CD4-positive, alpha-beta T cell treated with Interleukin-10 for 1 hour (primary cell): ENCODE measurements around the gene ABHD17B.
A peak's percentile ranks its signal among the peaks of the same experiment; 100 is the strongest.

Experiments used
- DNase-seq: peaks from one replicate; pipeline ENCODE4 v3.0.0-alpha.2; 2020

The ABHD17B gene

DNA sequence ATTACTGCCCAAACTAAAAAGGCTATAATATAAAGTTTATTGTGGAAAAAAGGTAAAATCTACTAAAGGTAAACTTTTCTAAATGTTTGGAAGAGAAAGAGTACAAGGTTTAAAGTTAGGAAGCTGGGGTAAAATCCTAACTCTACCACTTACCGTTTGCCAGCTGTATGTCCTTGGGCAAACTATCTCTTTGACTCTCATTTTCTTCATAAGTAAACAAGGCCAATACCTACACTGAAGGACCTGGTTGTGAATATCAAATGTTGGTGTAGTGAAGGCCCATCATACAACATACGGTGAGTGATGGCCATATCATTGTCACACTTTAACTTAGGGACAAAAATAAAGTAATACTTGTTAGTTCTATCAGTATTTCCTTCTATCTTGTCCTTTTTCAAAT, 34.9 kb downstream of the ABHD17B start:
- DNase-seq, result no peak

DNA sequence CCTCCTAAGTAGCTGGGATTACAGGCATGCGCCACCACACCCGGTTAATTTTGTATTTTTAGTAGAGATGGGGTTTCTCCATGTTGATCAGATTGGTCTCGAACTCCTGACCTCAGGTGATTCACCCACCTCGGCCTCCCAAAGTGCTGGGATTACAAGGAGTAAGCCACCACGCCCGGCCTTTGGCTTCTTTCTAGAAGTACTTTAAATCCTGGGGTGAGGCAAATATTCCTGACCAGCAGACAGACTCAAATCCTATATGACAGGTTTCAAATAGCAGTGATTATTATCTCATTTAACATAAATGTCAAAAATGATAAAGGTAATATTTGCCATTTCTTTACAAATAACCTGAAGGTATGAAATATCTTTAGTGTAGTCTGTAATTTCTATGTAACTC, 35.6 kb downstream of the ABHD17B start:
- no peak for DNase-seq

DNA sequence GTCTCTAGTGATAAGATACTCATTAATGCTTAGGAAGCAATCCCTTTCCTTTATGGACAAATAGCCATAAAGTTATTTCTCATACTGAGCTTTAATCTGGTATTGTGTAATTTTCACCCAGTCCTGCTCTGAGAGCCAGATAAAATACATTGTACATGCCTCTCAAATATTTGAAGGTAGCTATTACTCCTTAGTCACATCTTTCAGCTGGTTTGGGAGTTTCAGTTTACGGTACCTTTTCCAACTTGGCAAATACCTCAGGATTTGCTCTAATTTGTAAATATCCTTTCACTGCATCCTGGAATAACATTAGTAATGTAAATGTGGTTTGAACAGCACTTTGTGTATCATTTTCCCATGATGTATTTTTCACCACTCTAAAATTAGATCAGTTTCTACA, 47.4 kb downstream of the ABHD17B start:
- no peak for DNase-seq

DNA sequence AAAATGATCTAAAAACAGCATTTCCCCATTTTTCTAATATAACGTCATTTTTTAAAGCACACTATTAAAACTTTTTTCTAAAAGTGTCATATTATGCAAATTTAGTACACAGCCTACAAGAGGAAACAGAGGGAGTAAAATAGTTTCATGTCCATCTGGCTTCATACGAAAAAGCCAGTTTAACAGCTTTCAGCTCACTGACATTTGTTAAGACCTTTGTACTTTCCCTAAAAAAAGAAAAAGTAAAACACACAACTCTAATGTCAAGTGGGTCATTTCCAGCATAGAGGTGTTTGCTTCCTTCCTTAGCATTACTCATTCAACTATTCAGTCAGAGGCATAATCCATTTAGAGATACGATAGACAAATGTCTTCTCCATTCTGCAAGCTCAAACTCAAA, 49.4 kb downstream of the ABHD17B start:
- DNase-seq, result no peak

DNA sequence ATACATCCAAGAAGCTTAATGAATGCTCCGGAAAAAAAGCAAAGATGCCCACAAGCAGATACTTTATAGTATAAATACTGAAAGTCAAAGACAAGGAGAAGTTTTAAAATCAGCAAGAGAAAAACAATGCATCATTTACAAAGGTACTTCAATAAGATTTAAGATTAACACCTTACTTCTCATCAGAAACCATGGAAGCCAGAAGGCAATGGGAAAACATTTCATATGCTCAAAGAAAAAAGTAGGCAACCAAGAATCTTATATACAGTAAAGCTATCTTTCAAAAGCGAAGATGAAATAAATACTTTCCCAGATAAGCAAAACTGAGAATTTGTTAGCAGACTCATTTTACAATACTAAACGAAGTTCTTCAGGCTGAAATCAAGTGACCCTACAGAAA, 51.1 kb downstream of the ABHD17B start:
- DNase-seq, result no peak

DNA sequence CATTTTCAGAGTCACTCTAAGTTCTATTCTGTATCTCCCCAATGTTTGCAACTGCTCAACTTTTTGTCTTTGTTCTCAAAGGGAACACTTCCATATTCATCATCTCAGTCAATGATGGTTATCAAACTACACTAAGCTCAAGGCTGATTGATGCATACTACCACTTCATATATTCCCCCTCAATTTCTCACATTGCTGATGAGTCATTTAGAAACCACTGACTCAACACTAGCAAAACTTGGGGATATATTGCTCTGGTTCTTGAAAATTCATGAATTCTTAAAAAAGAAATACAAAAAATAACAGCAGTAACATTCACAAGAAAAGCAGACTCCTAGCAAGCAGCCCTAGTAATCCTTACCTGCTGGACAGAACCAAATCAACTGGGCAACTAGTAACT, 52.2 kb downstream of the ABHD17B start:
- no peak for DNase-seq

DNA sequence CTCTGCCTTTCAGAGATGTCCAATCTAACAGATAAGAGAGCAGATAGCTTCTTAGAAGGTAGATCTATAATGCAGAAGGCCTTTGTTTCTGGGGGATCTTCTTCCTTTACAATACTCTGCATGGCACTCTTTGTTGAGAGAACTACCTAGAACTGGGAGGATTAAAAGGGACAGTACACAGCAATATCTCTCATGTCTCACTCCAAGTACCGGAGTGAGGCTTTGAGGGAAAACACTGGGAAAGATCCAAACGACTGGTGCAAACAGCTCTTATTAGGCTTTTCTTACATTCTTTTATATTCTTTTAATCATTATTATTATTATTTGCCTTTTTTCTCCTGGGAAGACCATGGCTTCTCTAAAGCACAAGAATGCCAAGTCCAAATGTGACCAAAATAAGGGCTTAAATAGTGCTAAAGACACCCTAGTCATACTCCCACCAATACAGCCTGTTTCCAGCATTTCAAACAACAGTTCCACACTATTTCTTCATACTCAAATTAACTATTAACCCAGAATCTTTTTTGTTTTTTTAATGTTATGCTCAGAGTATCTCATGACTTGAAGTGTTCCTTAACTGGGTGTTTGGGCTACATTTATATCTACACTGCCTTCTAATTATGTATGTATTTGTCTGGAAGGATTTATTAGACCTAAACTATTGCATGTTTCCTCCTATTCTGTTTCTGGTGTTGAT, 52.7 kb downstream of the ABHD17B start:
- no peak for DNase-seq

DNA sequence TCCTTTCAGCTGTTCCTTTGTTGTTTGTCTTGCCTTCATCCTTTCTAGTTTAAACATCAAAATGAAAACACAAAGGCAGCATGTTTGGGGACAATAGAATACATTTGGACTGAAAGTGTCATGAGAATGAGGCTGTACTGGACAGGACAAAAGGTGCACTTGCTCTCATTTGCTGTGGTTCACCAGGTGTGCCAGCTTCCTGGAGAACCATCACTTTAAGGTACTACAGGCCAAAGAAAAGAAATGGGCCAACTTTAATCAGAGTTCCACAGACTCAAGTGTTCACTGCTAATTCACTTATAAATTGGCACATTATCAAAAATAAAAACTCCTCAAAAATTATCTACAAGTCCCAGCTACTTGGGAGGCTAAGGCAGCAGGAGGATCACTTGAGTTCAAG, 53.8 kb downstream of the ABHD17B start:
- DNase-seq, result no peak

DNA sequence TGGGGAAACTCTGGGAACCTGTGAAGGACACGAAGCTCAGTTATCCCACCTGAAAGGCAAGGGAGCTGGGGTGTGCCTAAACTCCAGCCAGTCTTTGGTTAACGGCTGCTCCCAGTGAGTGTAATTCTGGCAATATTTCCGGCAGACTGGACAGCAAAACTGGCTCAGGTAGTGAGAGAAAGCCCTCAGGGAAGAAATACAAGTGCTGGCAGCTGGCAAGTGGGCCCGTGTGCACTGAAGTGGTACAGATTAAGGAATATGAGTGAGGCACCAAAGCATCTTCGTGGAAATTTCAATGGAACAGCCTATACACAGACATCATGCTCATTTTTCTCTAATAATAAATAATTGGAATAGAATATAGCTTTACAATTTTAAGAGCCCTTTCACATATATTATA, 56.2 kb downstream of the ABHD17B start:
- DNase-seq, result no peak

DNA sequence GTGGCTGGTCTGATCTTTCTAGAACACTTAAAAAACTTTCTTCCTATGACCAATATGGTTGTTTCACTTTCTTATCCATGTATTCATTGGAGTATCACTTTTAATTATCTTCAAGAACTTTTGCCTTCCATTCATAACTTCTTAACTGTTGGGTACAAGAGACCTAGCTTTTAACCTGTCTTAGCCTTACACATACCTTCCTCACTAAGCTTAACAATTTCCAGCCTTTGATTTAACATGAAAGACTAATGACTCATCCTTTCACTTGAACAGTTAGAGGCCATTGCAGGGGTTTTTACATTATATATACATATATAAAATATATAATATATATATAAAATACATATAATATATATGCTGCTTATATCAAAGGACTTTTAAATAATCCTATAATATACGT, 57.9 kb downstream of the ABHD17B start:
- no peak for DNase-seq

DNA sequence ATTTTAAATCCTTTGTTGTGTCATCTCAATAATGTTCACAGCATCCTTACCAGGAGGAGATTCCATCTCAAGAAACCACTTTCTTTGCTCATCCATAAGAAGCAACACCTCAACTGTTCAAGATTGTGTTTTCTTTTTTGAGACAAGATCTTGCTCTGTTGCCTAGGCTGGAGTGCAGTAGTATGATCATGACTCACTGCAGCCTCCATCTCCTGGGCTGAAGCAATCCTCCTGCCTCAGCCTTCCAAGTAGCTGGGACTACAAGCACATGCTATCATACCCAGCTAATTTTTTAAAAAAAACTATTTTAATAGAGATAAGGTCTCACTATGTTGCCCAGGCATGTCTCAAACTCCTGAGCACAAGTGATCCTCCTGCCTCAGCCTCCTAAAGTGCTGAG, 60.0 kb downstream of the ABHD17B start:
- no peak for DNase-seq

DNA sequence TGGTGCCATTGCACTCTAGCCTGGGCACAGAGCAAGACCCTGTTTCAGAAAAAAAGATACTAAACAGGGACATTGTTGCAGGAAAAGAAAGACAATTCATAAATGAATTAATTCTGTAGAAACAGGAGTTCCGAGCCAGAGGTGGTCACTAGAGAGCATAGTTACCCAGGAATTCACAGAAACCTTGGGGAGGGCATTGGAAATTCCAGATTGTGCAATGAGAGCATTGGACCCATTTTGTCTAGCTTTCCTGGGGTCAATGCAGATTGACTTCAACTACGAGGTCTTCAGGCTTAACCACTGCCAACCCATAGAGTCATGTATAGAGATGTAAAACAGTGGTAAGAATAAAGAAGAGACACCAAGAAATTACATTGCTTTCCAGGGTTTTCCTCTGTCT, 63.1 kb downstream of the ABHD17B start:
- no peak for DNase-seq

DNA sequence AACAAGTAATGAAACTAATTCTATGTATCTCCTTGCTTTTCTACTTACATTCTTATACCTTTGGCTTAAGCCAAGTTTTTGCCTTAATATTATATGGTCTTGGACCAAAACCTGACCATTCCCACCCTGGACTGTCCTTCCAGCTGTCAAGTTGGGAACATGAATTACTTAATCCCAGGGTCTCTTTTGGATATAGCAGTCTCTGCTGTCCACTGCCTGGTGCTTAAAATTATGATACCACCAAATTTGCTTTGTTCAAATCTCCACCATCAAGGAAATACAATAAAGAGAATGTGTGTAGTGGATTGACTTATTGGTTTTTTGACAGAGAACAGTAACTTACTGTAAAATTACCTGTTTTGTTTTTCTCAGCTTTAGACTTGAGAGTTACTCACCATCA, 66.2 kb downstream of the ABHD17B start:
- no peak for DNase-seq

DNA sequence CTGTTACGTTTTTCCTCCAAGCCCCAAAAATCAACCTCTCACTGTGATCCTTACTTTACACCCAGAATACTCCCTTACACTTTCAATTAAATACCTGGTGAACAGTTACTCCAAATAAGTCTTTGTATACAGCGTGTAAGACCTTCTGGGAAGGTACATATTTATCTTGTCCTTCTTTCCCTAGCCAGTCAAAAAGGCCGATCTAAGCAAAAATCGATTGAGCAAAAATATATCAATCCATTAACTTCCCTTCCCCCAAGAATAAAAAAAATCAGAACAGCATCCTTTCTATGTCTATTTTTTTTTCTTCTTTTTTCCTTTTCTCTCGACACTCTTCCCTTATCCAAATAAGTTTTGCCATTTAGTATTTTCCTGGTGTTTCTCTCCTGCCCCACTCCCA, 71.3 kb downstream of the ABHD17B start:
- DNase-seq, result no peak

DNA sequence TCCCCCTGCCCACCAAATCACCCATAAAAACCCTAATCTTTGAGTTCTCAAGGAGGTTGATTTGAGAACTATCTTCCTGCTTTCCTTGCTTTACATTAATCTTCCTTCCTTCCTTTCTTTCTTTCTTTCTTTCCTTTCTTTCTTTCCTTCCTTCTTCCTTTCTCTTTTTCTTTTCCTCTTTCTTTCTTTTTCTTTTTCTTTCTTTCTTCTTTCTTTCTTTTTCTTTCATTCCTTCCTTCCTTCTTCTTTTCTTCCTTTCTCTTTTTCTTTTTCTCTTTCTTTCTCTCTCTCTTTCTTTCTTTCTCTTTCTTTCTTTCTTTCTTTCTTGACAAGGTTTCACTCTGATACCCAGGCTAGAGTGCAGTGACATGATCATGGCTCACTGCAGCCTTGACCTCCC, 75.4 kb downstream of the ABHD17B start:
- no peak for DNase-seq

DNA sequence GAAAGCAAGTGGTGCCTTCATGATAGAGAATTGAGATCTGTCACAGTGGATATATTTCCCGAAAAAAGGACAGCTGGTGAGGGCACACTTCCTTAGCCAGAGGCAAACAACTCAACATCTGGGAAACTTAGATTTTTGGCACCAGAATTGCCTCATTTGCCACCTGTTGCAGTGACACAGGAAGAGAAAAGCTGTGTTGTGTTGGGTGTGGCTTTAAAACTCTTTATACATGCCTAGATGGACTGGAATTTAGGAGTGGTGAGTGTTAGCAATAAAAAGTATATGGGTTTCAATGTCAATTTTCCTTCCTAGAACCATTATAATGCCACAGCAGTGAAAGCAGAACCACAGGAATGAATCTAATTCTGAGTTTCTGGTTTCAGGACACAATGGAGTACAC, 80.1 kb downstream of the ABHD17B start:
- DNase-seq, result no peak

DNA sequence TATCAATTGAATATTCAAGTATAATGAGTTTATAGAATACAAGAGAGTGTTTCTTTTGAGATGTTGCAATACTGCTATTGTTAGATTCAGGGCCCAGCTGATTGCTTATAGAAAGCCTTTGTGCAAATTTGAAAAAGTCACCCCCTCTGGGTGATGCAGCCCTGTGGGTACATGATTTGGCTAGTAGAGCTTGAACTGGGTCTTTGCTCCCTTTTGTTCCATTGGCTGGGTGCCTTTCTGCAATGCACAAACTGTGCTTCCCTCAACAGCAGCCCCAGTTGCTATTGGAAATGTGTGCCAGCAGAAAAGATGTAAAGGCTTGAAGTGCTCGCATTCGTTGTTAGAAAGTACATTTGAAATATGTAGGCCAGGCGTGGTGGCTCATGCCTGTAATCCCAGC, 80.8 kb downstream of the ABHD17B start:
- DNase-seq, result no peak

DNA sequence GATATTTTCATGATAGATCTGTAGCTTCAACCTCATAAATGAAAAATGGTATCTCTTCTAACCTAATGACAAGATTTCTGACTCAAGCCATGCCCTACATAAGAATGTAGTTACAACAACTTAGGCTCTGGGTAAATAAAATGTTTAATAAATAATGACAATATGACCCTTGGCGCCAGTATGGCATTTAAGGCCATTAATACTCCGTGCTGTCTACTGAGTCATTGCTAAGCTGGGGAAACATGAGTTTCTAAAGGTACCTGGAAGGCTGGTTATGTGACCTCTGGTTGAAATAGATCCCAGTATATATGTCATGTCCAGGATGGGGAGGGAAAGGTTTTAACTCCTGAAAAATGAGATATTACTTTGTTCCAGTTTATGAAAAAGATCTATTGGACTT, 84.7 kb downstream of the ABHD17B start:
- no peak for DNase-seq

DNA sequence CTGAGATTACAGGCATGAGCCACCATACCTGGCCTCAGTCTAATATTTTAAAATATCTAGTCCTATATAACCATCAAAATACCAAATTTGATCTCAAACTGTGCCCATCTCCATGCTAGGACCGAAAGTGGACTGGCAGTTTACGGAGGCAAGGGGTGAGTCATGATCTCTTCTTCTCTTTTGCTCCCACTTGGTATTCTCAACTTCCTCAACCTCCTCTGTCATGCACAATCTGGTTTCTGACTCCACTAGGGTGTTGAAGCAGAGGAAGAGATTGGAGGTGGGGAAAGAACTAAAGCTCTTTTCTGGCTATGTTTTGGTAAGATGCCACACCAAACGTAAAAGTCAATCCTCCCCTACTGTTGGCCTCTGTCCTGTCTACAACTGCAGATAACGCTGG, 86.7 kb downstream of the ABHD17B start:
- DNase-seq, result no peak

DNA sequence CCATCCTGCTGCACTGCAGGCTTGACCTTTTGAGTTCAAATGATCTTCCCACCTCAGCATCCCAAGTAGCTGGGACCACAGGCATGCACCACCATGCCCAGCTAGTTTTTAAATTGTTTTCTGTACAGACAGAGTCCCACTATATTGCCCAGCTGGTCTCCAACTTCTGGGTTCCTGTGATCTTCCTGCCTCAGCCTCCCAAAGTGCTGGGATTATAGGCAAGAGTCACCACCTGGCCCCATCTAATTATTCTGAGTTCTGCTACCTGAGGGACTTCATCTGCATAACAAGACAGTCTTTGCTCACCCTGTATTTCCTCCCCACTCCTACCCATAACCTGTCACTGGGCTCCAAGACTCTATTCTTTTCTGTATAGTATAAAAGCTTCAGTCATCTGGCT, 88.1 kb downstream of the ABHD17B start:
- DNase-seq, result no peak

DNA sequence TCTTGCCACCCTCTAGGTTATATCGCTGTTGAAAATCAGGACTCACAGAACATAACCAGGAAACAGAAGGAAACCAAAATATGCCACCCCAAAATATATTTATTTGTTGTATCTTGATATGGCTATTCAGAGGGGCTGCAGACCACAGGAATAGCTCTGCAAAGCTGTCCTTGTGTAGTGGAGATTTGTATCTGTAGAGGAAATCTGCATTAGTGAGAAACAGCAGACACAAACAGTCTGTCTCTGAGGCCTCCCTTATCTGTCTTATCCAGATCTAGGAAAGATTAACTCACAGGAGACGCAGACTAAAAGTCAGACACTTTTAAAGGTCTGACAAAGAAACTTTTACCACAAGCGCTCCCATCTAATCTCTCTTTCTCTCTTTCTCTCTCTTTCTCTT, 88.5 kb downstream of the ABHD17B start:
- DNase-seq, result no peak

DNA sequence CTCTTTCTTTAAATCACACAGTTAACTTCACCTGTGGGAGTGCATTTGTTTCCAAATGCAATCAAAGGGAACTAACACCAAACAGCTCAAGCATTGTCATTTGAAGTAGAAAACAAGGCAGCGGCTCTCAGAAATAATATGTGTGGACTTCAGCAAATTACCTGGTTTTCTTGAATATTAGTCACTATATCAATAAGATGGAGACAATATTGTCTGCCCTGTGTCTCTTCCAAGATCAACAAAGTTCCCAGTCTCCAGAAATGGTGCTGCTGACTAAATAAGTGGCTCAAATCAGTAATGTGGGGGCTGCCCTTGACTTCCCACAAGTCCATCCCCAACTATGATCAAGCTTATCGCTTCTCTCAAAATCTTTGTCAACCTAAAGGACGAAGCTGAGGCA, 89.6 kb downstream of the ABHD17B start:
- no peak for DNase-seq

DNA sequence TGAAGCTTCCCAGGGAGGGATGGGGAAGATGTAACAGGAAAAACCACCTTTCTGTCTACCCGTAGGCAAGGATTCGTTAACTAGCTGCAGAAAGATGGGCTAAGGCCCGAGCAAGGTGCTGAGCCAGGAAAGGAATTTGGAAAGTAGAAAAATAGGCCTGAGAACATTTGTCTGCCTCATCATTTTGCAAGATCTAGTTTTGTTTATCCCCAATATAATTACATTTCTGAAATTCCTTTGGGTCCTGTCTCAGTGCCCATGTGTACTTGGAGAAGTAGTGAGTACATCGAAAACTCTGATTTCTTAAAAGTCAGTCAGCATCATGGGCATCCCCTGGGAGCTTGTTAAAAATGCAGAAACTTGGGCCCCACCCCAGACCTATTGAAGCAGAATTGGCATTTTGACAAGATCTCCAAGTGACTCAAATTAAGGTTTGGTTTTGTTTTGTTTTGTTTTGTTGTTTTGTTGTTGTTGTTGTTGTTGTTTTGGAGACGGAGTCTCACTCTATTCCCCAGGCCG, 90.5 kb downstream of the ABHD17B start:
- no peak for DNase-seq

DNA sequence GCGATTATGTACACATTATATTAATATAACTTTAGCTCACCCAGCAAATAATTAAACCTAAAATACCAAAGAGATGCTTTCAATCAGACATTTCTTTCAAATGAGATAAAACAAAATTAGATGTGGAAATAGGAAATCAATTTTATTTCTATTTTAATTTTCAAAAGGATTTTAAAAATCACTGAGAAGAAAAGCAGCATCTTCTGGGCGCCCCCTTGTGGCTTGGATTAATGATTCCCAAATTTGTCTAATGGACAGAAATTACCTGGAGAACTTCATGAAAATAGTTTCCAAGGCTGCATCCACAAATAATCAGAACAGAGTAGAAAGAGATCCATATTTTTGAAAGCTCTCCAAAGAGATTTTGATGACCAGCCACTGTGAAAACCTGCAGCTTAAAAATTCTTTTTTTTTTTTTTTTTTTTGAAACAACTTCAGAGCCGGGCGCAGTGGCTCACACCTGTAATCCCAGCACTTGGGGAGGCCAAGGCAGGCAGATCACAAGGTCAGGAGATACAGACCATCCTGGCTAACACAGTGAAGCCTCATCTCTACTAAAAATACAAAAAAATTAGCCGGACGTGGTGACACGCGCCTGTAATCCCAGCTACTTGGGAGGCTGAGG, 91.8 kb downstream of the ABHD17B start:
- peak; percentile 57 for DNase-seq

DNA sequence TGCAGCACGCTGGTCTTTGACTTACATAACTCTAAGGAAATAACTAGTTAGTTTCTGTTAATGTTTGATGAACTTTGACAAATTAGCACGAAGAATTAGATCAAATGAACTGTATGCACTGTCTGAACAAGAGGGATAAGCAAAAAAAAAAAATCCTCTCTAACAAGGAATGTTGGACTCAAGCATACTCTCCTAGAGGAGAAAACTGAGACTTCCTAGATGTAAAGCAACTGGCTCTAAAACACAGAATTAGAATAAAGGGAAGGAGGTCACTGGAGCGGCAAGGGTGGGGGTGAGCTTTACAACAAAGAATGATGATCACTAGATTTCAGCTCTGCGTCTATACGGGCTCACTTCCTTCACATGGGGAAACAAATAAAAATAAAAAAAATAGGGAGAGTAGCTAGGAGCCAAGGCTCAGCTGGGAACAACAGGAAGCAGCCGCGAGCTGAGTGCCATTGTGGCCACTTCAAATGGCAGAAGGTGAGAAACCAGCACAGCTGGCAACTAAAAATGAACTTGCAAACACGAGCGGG, 94.0 kb downstream of the ABHD17B start:
- no peak for DNase-seq
